ENCODE data around the gene KDM2A.

Gene KDM2A

DNA sequence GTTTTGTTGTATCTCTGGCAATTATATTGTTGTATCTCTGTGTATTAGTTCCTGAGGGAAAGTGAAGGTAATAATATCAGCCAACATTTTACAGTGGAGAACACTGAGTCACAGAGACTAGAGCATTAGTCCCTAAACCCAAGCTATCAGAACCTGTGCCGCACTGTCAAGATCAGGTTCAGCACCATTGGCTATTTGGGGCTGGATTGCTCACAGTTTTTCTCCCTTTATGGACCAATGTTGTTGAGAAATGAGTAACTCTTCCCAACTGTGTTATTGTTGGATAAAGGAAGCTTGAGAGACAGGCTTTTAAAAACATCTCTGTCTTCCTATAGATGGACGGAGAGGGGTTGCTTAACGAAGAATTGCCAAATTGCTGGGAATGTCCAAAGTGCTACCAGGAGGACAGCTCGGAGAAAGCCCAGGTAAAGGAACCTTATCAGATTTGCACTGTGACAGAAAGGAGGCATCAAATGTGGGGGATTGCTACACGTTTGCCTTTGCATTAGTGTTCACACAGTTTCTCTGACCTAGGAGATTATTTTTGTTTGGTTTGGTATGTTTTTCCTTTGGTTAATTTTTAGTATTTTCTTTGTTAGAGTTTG, 129.0 kb downstream of the KDM2A start:
- POLR2A ChIA-PET: no interaction called here
- H3K4me3 ChIP-seq (ENCODE audit: low read depth, low read length): no peak overlapping the region
- DNase-seq (ENCODE audit: low read depth, low spot score): no peak
- CTCF ChIA-PET: interaction anchor here (0.7 to 10.0 kb wide), 4 partner anchors 15 to 133 kb away, joined by 3 to 126 read pairs (median 4); no protein-coding TSS in a partner anchor
- TF ChIP-seq, protein P1, sequence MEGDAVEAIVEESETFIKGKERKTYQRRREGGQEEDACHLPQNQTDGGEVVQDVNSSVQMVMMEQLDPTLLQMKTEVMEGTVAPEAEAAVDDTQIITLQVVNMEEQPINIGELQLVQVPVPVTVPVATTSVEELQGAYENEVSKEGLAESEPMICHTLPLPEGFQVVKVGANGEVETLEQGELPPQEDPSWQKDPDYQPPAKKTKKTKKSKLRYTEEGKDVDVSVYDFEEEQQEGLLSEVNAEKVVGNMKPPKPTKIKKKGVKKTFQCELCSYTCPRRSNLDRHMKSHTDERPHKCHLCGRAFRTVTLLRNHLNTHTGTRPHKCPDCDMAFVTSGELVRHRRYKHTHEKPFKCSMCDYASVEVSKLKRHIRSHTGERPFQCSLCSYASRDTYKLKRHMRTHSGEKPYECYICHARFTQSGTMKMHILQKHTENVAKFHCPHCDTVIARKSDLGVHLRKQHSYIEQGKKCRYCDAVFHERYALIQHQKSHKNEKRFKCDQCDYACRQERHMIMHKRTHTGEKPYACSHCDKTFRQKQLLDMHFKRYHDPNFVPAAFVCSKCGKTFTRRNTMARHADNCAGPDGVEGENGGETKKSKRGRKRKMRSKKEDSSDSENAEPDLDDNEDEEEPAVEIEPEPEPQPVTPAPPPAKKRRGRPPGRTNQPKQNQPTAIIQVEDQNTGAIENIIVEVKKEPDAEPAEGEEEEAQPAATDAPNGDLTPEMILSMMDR (IDR thresholded peaks at IDR 0.05; ENCODE audit: insufficient read depth, low read length, missing control alignments): no peak

DNA sequence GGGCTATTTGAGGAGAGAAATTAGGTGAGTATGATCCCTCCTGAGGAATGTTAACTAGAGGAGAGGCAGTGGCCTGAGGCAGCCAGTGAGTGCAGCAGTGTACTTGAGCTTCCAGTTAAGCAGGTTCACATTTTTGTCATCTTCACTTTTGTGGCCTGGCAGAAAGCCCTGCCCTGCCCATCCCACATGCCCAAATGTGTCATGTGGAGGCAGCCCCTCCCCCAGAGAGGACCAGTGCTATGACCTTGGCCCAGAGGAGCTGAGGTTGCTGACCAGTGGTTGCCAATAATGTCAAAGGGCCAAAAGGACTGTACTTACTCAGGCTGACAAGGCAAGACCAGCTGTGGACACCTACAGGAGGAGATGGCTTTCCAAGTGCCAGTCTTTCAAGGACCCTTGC, 129.6 kb downstream of the KDM2A start:
- no peak overlapping the region for H3K4me3 ChIP-seq (ENCODE audit: low read depth, low read length)
- no peak for DNase-seq (ENCODE audit: low read depth, low spot score)
- TF ChIP-seq, protein P1 (IDR thresholded peaks at IDR 0.05; ENCODE audit: insufficient read depth, low read length, missing control alignments): no peak
- POLR2A ChIA-PET: no interaction called here
- CTCF ChIA-PET: interaction anchor here (0.7 to 10.0 kb wide), 4 partner anchors 15 to 132 kb away, joined by 3 to 126 read pairs (median 4); no protein-coding TSS in a partner anchor

DNA sequence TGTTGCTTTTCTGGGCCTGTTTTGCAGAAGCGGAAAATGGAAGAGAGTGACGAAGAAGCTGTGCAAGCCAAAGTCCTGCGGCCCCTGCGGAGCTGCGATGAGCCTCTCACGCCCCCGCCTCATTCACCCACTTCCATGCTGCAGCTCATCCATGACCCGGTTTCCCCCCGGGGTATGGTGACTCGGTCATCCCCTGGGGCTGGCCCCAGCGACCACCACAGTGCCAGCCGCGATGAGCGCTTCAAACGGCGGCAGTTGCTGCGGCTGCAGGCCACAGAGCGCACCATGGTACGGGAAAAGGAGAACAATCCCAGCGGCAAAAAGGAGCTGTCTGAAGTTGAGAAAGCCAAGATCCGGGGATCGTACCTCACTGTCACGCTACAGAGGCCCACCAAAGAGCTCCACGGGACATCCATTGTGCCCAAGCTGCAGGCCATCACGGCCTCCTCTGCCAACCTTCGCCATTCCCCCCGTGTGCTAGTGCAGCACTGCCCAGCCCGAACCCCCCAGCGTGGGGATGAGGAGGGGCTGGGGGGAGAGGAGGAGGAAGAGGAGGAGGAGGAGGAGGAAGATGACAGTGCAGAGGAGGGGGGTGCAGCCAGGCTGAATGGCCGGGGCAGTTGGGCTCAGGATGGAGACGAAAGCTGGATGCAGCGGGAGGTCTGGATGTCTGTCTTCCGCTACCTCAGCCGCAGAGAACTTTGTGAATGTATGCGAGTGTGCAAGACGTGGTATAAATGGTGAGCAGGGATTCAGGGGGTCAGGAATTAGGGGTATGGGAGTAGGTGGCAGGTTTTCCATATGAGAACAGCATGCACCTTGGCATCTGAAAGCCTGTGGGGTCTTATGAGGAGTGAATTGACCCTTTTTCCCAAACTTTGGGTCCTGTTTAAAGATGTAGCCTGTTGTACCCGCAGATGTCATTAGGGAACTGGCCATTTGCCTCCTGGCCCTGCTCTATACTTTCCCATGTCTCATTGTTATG, 131.3 kb downstream of the KDM2A start:
- ChIA-PET POLR2A (no interaction called here), CTCF (interaction anchor here (0.9 to 10.0 kb wide), 5 partner anchors 13 to 132 kb away, joined by 3 to 126 read pairs (median 4); partner anchors contain the start of gene GRK2)
- TF ChIP-seq, protein P1 (IDR thresholded peaks at IDR 0.05; ENCODE audit: insufficient read depth, low read length, missing control alignments): no peak
- DNase-seq (ENCODE audit: low read depth, low spot score): no peak
- H3K4me3 ChIP-seq (ENCODE audit: low read depth, low read length): no peak overlapping the region

DNA sequence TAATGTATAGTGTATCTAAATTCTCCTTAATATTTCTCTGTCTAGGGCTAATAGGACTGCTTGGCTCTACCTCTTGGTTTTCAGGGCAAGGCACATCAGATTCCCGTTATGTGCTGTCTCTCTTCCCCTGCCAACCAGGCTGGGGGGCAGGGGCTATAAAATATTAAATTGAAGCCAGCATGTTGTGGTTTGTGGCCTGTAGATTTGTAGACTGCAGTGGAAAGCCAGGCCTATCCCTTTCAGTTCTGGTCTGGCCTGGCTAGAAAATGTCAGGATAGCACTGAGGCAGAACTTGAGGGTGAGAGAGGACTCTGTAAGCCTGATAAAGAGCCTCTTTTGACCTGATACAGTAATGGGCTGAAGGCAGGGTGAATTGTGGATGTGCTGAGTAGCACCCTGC, 132.8 kb downstream of the KDM2A start:
- H3K4me3 ChIP-seq (ENCODE audit: low read depth, low read length): no peak overlapping the region
- CTCF ChIA-PET: interaction anchor here (1.0 to 10.0 kb wide), 6 partner anchors 9 to 170 kb away, joined by 3 to 126 read pairs (median 6); partner anchors contain the start of gene GRK2
- POLR2A ChIA-PET: interaction anchor here (1.1 kb wide), 1 partner anchor 12 kb away, joined by 4 read pairs; no protein-coding TSS in a partner anchor
- TF ChIP-seq, protein P1 (IDR thresholded peaks at IDR 0.05; ENCODE audit: insufficient read depth, low read length, missing control alignments): no peak
- no peak for DNase-seq (ENCODE audit: low read depth, low spot score)

DNA sequence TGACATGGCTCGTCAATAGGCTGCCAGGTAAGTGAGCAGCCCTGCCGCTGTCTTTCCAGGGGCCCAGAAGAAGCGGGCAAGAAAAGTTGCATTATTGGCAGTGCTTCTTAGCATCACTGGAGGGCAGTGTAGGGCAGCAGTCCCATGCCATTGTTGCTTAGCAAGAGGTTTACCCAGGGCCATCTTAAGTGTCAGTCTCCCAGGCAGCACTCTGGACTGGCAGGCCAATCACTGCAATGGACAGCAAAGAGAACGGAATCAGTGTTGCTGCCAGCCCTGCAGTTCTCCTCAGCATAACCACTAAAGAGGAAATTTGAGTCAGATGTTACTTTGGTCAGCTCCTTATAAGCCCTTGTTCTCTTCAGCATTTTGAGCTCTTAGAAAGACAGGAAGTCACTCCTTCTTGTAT, 133.8 kb downstream of the KDM2A start:
- ChIA-PET POLR2A (interaction anchor here (1.6 kb wide), 1 partner anchor 13 kb away, joined by 6 read pairs; no protein-coding TSS in a partner anchor), CTCF (interaction anchor here (0.9 to 10.0 kb wide), 8 partner anchors 10 to 171 kb away, joined by 3 to 126 read pairs (median 6); partner anchors contain the start of gene KDM2A)
- H3K4me3 ChIP-seq (ENCODE audit: low read depth, low read length): no peak overlapping the region
- no peak for DNase-seq (ENCODE audit: low read depth, low spot score)
- TF ChIP-seq, protein P1 (IDR thresholded peaks at IDR 0.05; ENCODE audit: insufficient read depth, low read length, missing control alignments): peak; percentile 36
